ENCODE data around the gene SETDB2. TPM values are rescaled to one million over a fixed set of nuclear protein-coding genes. Genes with fewer than 3 reads are reported as not detected.

SETDB2 gene
- total and polyA plus RNA-seq, 2 experiments from 2014 or later = 2.8 to 5.7 TPM

- 36 to 37% methylated on average over 3 of the region's 3 CpGs for WGBS, 2 experiments (ENCODE audit: low coverage in 1 of 2, low lambda C conversion rate in 2 of 2, missing lambda C conversion rate in 2 of 2)
- Histone ChIP-seq H3K36me3 (ENCODE audit: low read depth) (peaks cover 7% of the 10 kb centered on the region; the same call in 1 of the 2 replicates), H3K79me2 (ENCODE audit: insufficient read depth) (no peaks in the 10 kb centered on the region), H3K4me3 (no peak overlapping the region), H3K27ac (peak overlapping the region; percentile 34), H3K27me3 (replicated peaks; ENCODE audit: insufficient read depth) (no peaks in the 10 kb centered on the region), H3K9me2 (ENCODE audit: insufficient read depth) (no peaks in the 10 kb centered on the region), H2AFZ (peak overlapping the region; percentile 61; the same call in 1 of the 2 replicates), H4K20me1 (ENCODE audit: insufficient read depth) (no peaks in the 10 kb centered on the region), H3K4me1 (ENCODE audit: insufficient read depth) (peaks cover 10% of the 10 kb centered on the region), H3K9ac (peak overlapping the region; percentile 31; the same call in 1 of the 2 replicates), H3K4me2 (ENCODE audit: unreplicated experiment) (no peak overlapping the region), H3K9me3 (ENCODE audit: low read depth) (no peaks in the 10 kb centered on the region), H3F3A (ENCODE audit: insufficient read depth) (0 out of 2 replicates have a peak, but pooled peaks cover 3% of the 10 kb centered on the region)
- in situ Hi-C loops (cut with MboI) = no loop called here
- TF ChIP-seq EZH2 (IDR thresholded peaks at IDR 0.05; ENCODE audit: insufficient read depth, poor library complexity, severe bottlenecking) (no peak), EZH2phosphoT487 (IDR thresholded peaks at IDR 0.05; ENCODE audit: insufficient read depth, low read depth) (no peak)
- peak; percentile 76 for DNase-seq
Observed at GRCh38 chr13:49436890-49437289, 7.2 kb upstream of the SETDB2 start.

DNA sequence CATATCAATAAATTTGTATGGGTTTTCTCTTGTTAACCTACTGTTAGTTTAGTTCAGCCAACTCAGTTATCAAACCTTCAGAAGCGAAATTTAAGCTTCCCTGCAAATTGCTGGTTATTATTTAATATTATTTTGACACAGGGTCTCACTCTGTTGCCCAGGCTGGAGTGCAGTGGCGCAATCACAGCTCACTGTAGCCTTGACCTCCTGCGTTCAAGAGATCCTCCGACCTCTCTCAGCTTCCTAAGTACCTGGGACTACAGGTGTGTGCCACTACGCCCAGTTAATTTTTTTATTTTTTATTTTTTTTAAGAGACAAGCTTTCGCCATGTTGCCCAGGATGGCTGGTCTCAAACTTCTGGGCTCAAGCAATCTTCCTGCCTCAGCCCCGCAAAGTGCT lies 6.4 kb upstream of the SETDB2 start:
- Histone ChIP-seq H3K9me2 (ENCODE audit: insufficient read depth) (no peaks in the 10 kb centered on the region), H3K79me2 (ENCODE audit: insufficient read depth) (peaks cover 7% of the 10 kb centered on the region), H2AFZ (no peak overlapping the region), H3K9me3 (ENCODE audit: low read depth) (no peaks in the 10 kb centered on the region), H3K9ac (no peak overlapping the region), H4K20me1 (ENCODE audit: insufficient read depth) (no peaks in the 10 kb centered on the region), H3K4me3 (no peak overlapping the region), H3K27ac (no peak overlapping the region), H3K4me1 (ENCODE audit: insufficient read depth) (peaks cover 10% of the 10 kb centered on the region), H3K27me3 (replicated peaks; ENCODE audit: insufficient read depth) (no peaks in the 10 kb centered on the region), H3K36me3 (ENCODE audit: low read depth) (peaks cover 6% of the 10 kb centered on the region; the same call in 1 of the 2 replicates), H3K4me2 (ENCODE audit: unreplicated experiment) (no peak overlapping the region), H3F3A (ENCODE audit: insufficient read depth) (0 out of 2 replicates have a peak, but pooled peaks cover 3% of the 10 kb centered on the region)
- in situ Hi-C loops (cut with MboI) = no loop called here
- 82 to 83% methylated on average over 7 of the region's 7 CpGs for WGBS, 2 experiments (ENCODE audit: low coverage in 1 of 2, low lambda C conversion rate in 2 of 2, missing lambda C conversion rate in 2 of 2)
- TF ChIP-seq EZH2 (IDR thresholded peaks at IDR 0.05; ENCODE audit: insufficient read depth, poor library complexity, severe bottlenecking) (no peak), EZH2phosphoT487 (IDR thresholded peaks at IDR 0.05; ENCODE audit: insufficient read depth, low read depth) (no peak)
- DNase-seq = no peak

GRCh38 chr13:49439609-49440008 lies 4.5 kb upstream of the SETDB2 start:
- 92% methylated on average over 2 of the region's 2 CpGs for WGBS, 2 experiments (ENCODE audit: low coverage in 1 of 2, low lambda C conversion rate in 2 of 2, missing lambda C conversion rate in 2 of 2)
- Histone ChIP-seq H3K27me3 (replicated peaks; ENCODE audit: insufficient read depth) (no peaks in the 10 kb centered on the region), H3K9me3 (ENCODE audit: low read depth) (no peaks in the 10 kb centered on the region), H3K4me2 (ENCODE audit: unreplicated experiment) (no peak overlapping the region), H3K4me3 (no peak overlapping the region), H3K79me2 (ENCODE audit: insufficient read depth) (peaks cover 13% of the 10 kb centered on the region), H3K36me3 (ENCODE audit: low read depth) (peaks cover 6% of the 10 kb centered on the region; the same call in 1 of the 2 replicates), H3F3A (ENCODE audit: insufficient read depth) (peaks cover 5% of the 10 kb centered on the region), H2AFZ (no peak overlapping the region), H3K4me1 (ENCODE audit: insufficient read depth) (peaks cover 15% of the 10 kb centered on the region), H4K20me1 (ENCODE audit: insufficient read depth) (no peaks in the 10 kb centered on the region), H3K9ac (no peak overlapping the region), H3K9me2 (ENCODE audit: insufficient read depth) (no peaks in the 10 kb centered on the region), H3K27ac (no peak overlapping the region)
- no peak for DNase-seq
- TF ChIP-seq EZH2 (IDR thresholded peaks at IDR 0.05; ENCODE audit: insufficient read depth, poor library complexity, severe bottlenecking) (no peak), EZH2phosphoT487 (IDR thresholded peaks at IDR 0.05; ENCODE audit: insufficient read depth, low read depth) (no peak)
- in situ Hi-C loops (cut with MboI) = loop anchor here (5.0 kb wide), 1 partner anchor 137 kb away; no protein-coding TSS in a partner anchor

GRCh38 chr13:49441312-49441711 lies 2.8 kb upstream of the SETDB2 start:
- H2AFZ ChIP-seq = no peak overlapping the region
- peaks cover 11% of the 10 kb centered on the region for H3K4me1 ChIP-seq (ENCODE audit: insufficient read depth)
- H3K9me2 ChIP-seq (ENCODE audit: insufficient read depth) = no peaks in the 10 kb centered on the region
- peaks cover 16% of the 10 kb centered on the region for H3K79me2 ChIP-seq (ENCODE audit: insufficient read depth)
- no peak for DNase-seq
- no peak overlapping the region for H3K4me3 ChIP-seq
- H3F3A ChIP-seq (ENCODE audit: insufficient read depth) = peaks cover 16% of the 10 kb centered on the region
- no peak overlapping the region for H3K9ac ChIP-seq
- no peak overlapping the region for H3K27ac ChIP-seq
- TF ChIP-seq EZH2 (IDR thresholded peaks at IDR 0.05; ENCODE audit: insufficient read depth, poor library complexity, severe bottlenecking) (no peak), EZH2phosphoT487 (IDR thresholded peaks at IDR 0.05; ENCODE audit: insufficient read depth, low read depth) (no peak)
- peaks cover 6% of the 10 kb centered on the region; the same call in 1 of the 2 replicates for H3K36me3 ChIP-seq (ENCODE audit: low read depth)
- WGBS, 2 experiments (ENCODE audit: low coverage in 1 of 2, low lambda C conversion rate in 2 of 2, missing lambda C conversion rate in 2 of 2) = 95 to 98% methylated on average over 3 of the region's 3 CpGs
- H3K27me3 ChIP-seq (replicated peaks; ENCODE audit: insufficient read depth) = no peaks in the 10 kb centered on the region
- no peaks in the 10 kb centered on the region for H4K20me1 ChIP-seq (ENCODE audit: insufficient read depth)
- in situ Hi-C loops (cut with MboI) = loop anchor here (5.0 kb wide), 1 partner anchor 139 kb away; no protein-coding TSS in a partner anchor
- H3K4me2 ChIP-seq (ENCODE audit: unreplicated experiment) = no peak overlapping the region
- H3K9me3 ChIP-seq (ENCODE audit: low read depth) = no peaks in the 10 kb centered on the region
